GM18505 (cell line): ENCODE data around the gene SLC39A11.

ENCODE experiments used
- ATAC-seq: cut with Tn5 transposase; IDR thresholded peaks from one replicate; pipeline ENCODE4 v1.9.1; 2021; ENCODE audit not compliant: unreplicated experiment
- POLR2A ChIP-seq: IDR thresholded peaks from 4 replicates; pipeline ENCODE4 v1.6.1; 2011; ENCODE audit warnings: borderline replicate concordance; ENCODE audit not compliant: insufficient read depth, insufficient read length; ENCODE audit errors: extremely low read depth

Gene SLC39A11

DNA sequence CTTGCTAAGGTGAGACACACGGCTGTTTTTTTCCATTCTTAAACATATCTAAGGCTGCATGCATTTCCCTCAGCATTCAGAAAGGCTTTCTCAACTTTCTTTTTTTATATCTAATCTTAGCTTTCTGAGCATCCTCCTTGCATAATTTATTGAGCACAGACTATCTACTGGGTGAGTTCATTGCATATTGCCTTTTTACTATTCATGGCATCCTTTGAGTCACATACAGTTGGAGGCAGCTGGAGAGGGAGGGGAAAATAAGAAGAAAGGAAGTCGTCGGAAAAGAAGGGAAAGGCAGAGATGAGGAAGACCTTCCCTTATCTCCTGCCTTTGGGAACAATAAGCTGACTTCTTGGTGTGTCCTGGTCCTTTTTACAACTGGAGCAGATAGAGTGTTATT lies 468.3 kb downstream of the SLC39A11 start:
- no peak for ATAC-seq
- TF ChIP-seq POLR2A: no peak

DNA sequence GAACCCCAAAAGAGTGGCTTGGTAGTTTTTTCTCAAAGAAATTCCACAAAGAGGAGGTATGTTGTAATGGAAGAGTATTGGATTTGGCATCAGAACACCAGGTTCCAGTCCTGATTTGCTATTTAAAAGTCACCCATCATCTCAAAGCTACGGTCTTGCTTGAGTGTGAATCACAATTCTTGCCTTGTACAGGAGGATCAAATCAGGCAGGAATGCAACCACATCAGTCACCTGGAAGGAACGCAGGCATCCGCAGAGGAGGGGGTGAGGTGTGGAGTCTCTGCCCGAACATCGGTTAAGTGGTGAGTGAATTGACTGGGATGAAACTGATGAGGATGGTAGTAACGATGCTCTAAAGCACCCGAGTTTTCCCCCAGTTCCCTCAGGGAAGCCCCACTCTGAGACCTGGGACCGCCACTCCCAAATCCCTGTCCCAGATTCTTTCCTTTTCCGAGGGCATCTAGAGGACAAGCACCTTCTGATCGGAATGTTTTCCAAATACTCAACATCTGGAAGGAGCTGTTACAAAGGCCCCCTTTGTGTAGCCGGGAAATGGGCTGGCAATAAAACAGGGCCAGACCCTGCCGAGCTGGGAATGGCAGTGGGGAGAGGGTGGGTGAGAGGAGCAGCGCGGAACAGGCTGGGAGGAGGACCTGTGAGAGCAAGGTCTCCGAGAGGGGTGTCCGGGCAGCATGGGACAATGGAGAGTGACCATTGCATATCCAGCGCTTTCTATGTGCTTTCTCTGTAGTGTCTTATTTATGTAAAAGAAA lies 469.6 kb downstream of the SLC39A11 start:
- no peak for TF ChIP-seq POLR2A
- ATAC-seq: no peak

DNA sequence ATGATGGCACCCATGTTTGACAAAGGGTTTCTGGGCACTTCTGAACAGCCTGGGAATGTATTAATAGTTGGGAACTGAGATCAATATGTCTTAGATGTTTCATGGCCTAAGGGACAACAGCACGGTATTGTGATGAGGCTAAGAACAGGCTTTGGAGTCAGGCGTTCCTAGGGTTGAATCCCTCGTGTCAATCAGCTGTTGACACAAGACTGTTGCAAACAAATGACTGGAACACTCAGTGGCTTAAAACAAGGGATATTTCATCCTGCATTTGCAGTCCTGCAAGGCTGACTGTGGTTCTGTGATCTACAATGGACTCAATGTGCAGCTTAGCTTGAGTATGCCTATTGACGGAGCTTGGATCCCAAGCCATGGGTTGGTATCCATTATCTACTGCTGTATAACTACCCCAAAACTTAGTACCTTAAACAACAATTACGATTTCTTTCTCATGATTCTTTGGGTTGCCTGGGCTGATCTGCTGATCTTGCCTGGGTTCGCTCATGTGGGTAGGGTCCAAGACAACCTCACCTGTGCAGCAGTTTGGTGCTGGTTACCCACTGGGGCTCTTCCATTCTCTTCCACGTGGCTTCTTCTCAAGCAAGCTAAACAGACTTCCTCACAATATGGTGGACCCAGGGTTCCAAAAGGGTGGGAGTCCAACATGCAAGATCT lies 472.4 kb downstream of the SLC39A11 start:
- no peak for TF ChIP-seq POLR2A
- ATAC-seq: no peak

DNA sequence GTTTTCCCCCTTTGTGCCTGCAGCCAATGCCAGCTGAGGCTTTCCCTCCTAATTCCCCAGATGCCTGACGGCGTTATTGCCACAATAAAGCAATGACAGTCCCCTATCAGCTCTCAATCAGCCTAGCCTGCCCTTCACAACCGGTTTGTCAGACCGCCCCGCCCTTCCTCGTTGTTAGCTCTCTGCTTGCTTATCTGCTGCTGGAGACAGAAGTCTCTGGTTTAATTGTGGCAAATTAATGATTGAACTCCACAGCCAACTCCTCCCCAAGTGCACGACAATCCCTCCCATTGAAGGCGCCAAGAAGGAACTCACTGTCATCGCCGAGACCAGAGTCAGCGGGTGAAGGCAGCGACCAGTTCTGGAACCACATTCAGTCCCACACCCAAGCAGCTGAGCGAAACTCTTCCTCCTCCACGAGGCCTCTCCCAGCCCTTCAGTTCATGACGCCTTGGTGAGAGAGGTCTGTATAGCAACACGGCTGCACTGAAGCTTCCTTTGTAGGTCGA lies 474.4 kb downstream of the SLC39A11 start:
- no peak for TF ChIP-seq POLR2A
- peak; percentile 50 for ATAC-seq

DNA sequence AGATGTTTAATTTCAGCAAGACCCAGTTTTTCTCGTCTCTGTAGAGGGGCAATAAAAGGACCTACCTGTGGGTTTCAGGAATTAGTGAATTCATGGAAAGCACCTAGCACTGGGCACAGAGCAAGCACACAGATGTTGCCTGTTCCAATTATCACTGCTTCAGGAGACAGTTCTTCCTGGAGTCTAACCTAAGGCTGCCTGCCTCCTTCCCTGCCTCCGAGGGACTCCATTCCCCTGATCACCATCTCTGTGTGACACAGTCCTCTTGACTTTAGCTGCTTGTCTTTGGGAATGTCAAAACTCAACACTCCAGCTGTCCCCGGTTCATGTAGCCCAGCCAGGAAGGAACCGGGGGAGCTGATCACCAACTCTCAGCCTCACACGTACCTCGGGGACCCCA lies 474.9 kb downstream of the SLC39A11 start:
- ATAC-seq: no peak
- TF ChIP-seq POLR2A: no peak

DNA sequence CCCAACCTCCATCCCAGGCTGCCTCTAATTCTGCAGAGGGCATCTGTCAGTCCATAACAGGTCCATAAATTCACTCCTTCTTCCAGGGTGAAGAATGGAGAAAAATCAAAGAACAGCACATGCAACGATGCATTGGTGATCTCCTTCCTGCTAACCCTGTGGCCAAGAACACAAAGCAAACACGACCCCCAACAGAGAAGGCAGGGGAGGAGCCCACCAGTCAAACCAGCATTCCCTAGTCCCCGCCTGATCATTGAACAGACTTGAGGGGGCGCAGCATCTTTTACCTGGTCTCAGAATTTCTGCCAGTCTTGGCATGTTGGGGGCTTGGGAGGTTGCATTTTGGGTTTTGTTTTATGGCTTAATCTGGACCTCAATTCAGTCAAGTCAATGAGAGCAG lies 476.0 kb downstream of the SLC39A11 start:
- no peak for TF ChIP-seq POLR2A
- ATAC-seq: no peak

DNA sequence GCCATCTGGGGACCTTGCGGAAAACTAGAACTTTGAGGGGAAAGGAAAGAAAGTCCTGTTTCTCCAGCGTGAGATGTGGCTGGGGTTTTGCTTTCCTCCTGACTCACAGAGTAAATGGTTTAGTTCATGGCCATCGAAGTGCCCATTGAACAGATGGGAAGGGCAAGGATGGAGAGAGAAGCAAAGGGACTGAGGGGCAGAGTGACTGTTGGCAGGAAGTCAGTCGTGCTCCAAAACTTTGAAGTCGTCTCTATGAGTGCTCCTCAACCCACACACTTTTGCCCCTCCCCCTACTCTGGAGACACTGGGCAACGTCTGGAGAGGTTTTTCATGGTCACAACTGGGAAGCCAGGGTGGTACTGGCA lies 476.9 kb downstream of the SLC39A11 start:
- ATAC-seq: no peak

DNA sequence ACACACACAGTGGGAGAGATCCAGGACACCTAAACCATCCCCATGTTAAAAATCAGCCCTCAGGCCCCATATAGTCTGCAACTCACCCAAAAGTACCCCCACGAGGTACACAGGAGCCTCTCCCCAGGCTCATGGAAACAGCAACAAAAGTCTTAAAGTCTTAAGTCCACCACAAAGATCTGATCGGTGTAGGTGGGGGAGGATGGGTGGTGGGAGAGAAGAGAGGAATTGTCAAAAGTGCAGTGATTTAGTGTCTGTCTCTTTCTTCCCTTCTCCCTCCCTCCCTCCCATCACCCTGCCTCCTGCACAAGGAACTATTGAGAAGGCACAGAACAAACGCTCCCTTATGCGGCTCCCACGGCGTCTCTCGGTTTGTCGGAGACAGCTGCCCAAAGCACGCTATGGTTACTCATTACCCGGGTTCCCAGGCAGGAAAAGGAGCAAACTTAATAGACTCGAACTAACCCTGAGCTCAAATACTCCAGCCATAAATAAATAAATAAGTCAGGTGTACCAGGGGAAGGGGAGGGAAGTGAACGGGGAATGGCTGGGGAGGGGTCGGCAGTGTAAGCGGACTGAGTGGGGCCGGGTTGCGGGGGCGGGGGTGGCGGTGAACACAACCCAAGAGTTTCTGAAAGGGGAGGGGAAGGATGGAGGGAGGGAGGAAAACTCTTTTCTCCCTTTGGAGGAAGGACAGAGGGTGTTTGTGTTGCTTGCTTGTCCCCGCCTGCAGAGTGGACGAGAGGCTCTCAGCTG lies 477.4 kb downstream of the SLC39A11 start:
- TF ChIP-seq POLR2A: no peak
- ATAC-seq: no peak

More for the DNA sequence above, 476.9 kb downstream of the SLC39A11 start:
- TF ChIP-seq POLR2A: no peak

DNA sequence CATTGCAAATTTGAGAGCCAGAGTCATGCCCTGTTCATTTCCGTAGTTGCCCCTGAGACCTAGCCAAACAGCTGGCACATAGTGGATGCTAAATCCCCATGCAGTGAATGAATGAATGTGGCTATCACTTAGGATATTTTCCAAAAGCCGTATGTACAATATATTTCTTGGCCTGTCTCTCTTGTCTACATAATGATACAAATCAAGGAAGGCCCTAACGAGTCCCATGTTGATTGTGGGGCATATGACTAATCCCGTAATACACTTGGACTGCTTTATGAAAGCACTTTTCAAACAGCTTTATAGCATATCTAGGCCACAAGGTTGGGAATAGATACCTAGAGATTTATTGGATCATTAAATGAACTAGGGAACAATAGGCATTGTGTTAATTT lies 478.0 kb downstream of the SLC39A11 start:
- no peak for ATAC-seq
- no peak for TF ChIP-seq POLR2A

DNA sequence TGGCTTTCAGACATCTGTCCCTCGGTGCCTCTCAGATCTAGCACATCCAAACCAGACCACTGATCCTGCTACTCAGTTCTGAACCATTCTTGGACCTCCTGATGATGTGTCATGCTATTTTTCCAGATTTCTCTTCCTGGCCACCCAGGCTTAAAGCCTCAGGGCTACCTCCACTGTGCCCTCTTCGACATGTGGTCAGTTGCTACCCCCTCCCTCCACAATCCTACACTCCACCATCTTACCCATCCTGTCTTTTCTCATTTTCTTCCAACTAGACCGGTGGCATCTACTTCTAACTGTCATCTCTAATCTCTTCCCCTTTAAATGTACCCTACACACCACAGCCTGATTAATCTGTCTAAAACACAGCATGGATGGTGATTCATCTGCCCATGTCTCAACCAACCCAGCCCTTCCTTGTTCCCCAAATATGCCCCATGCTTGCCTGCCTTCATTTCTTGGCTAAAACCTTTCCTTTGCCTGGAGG lies 478.6 kb downstream of the SLC39A11 start:
- TF ChIP-seq POLR2A: no peak
- ATAC-seq: no peak

DNA sequence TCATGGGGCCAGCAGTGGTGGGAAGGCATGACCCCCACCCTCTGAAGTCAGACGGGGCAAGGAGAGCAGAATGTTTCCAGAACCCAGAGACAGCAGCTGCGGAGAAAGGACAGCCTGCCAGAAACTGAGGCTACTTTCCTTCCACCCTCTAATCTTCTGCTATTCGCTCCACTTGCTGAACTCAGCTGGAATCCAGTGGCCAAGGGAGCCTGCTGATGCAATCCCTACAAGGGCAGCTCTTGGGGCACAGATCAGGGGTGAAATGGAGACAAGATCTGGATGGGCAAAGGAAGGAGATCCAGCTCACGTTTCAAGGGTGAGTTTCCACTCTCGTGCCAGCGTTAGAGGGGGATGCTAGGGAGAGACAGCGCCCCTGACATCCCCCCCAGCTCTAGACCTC lies 479.1 kb downstream of the SLC39A11 start:
- no peak for ATAC-seq
- TF ChIP-seq POLR2A: no peak

DNA sequence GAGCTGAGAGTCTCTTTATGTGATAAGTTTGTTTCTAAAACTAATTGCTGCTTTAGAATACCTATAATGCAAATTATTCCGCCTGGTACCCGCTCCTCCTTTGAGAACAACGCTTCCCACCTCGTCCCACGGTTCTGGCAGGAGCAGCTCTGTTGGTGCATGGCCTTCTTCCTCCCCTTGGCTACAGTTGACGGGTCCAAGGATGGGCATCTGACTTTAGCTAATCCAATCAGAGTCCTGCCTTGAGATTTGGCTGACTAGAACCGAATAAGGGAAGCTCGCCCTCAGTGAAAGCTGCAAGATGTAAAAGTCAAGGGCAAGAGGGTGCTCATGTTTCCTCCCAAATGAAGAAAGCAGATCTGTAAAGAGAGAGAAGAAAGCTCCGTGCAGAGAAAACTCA lies 481.3 kb downstream of the SLC39A11 start:
- TF ChIP-seq POLR2A: no peak
- no peak for ATAC-seq

DNA sequence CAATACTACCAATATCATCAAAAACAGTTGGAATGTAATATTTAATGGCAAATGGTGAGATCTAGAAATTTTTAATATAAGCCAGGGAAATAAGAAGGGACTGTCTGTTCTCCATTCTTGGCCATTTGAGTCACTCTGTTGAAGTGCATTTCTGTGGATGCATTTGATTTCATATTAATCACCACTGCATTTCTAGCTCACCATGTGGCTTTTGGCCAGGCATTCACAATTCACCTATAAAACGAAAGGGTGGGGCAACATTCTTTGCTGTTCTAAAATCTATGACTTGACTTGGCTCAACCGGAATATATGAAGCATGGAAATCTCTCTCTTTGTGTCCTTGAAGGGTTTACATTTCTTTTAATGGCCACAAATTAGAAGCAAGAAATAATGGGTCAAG lies 483.0 kb downstream of the SLC39A11 start:
- TF ChIP-seq POLR2A: no peak
- ATAC-seq: no peak

DNA sequence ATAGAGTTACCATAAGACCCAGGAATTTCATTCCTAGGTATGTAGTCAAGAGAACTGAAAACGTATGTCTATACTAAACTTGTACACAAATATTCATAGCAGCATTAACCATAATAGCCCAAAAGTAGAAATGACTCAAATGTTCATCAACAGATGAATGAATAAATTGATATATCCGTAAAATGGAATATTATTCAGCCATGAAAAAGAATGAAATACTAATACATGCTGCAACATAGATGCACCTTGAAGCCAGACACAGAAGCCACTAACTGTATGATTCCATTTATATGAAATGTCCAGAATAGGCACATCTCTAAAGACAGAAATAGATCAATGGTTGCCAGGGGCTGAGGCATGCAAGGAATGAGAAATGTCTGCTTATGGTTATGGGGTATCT lies 484.1 kb downstream of the SLC39A11 start:
- ATAC-seq: no peak
- TF ChIP-seq POLR2A: no peak

DNA sequence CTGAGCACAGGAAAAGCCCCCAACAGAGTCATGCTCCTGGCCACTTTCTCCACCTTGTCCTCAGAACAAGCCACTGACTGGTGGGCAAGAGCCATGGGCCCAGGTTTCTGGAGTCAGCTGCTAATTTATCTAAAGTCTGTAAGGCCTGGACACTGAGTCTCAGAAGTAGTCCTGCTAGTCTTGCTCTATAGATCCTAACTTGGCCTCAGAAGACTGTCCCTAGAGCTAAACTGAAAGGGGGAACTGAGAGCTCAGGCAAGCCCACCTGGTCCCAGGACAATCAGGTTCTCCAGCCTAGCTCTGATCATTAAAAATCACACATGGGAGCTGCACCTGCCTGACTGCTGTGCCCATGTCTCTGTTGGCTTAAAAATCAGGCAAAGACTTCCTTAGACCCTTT lies 485.8 kb downstream of the SLC39A11 start:
- no peak for TF ChIP-seq POLR2A
- no peak for ATAC-seq
